GM12873 (cell line): ENCODE measurements around the gene CYS1.

Experiments
- CTCF ChIP-seq: IDR thresholded peaks from 2 replicates; pipeline ENCODE4 v1.5.1; 2012; ENCODE audit warnings: low read depth, mild to moderate bottlenecking, moderate library complexity, low read length, control low read depth; ENCODE audit not compliant: insufficient read depth; ENCODE audit errors: missing control alignments

The CYS1 gene

GRCh38 chr2:10101491-10101890 is 21.3 kb upstream of the CYS1 start:
- TF ChIP-seq CTCF: no peak

GRCh38 chr2:10097352-10098148 is 17.3 kb upstream of the CYS1 start:
- TF ChIP-seq CTCF: peak; percentile 92

GRCh38 chr2:10096641-10097040 is 16.4 kb upstream of the CYS1 start:
- no peak for TF ChIP-seq CTCF

GRCh38 chr2:10095175-10095574 is 15.0 kb upstream of the CYS1 start:
- no peak for TF ChIP-seq CTCF

- TF ChIP-seq CTCF: no peak
Measured at GRCh38 chr2:10094271-10094814, 14.1 kb upstream of the CYS1 start.

- peak; percentile 4 for TF ChIP-seq CTCF
Measured at GRCh38 chr2:10091182-10091888, 11.1 kb upstream of the CYS1 start.

GRCh38 chr2:10089565-10090190 is 9.5 kb upstream of the CYS1 start:
- TF ChIP-seq CTCF: no peak
